CD4-positive, alpha-beta memory T cell (primary cell): ENCODE measurements around the gene GOLGA1. TPM values are rescaled to one million over a fixed set of nuclear protein-coding genes. Genes with fewer than 3 reads are reported as not detected.
"Not testable (repeated sequence)": the region's sequence is repeated elsewhere in the genome, so short reads cannot be mapped to it uniquely, and the experiment has no call there.

ENCODE experiments used
- CTCF ChIA-PET: fragments of 350-600 bp; sonication (Branson Sonifier 250); formaldehyde crosslinking; loops from one replicate; lab custom pipeline; 2021; ENCODE audit warnings: inconsistent platforms; ENCODE audit not compliant: partially characterized antibody; lab: Charles Lee
- POLR2A ChIA-PET: fragments of 350-600 bp; sonication (Branson Sonifier 250); formaldehyde crosslinking; loops from one replicate; lab custom pipeline; 2021; ENCODE audit not compliant: partially characterized antibody; lab: Charles Lee
- DNase-seq, 5 donors: peaks; one replicate each; pipeline versions ENCODE4 v3.0.0 to v3.0.0-alpha.2; 2020 to 2022; ENCODE audit warnings: mixed read lengths in 1 of 5
- H3K27ac ChIP-seq: one replicate; pipeline ENCODE4 v1.7.0; 2013; ENCODE audit warnings: low read depth, low read length
- H3K27me3 ChIP-seq: 2 replicates; pipeline ENCODE4 v1.7.0; 2013; ENCODE audit warnings: mild to moderate bottlenecking, low read length, moderate library complexity; ENCODE audit not compliant: insufficient read depth
- H3K36me3 ChIP-seq: 2 replicates; pipeline ENCODE4 v1.7.0; 2013; ENCODE audit warnings: mild to moderate bottlenecking, low read length, moderate library complexity; ENCODE audit not compliant: insufficient read depth
- H3K4me1 ChIP-seq: 2 replicates; pipeline ENCODE4 v1.7.0; 2013; ENCODE audit warnings: mild to moderate bottlenecking, low read length, moderate library complexity; ENCODE audit not compliant: insufficient read depth
- H3K4me3 ChIP-seq, 2 donors: one replicate each; pipeline ENCODE4 v1.7.0; 2013; ENCODE audit warnings: low read length in 2 of 2, mild to moderate bottlenecking in 1 of 2
- H3K9me3 ChIP-seq, 2 donors: one replicate each; pipeline ENCODE4 v1.7.0; 2013; ENCODE audit warnings: low read length in 2 of 2, control low read depth in 1 of 2; ENCODE audit not compliant: control insufficient read depth in 1 of 2
- H3K27ac Mint-ChIP-seq, 7 donors: one replicate each; pipeline ENCODE4 v1.8.0; 2020 to 2021; ENCODE audit warnings: mixed read lengths in 7 of 7, mild to moderate bottlenecking in 6 of 7, inconsistent platforms in 3 of 7, moderate library complexity in 3 of 7
- H3K27me3 Mint-ChIP-seq, 2 donors: one replicate each; pipeline ENCODE4 v1.8.0; 2020 to 2021; ENCODE audit warnings: mixed read lengths in 2 of 2
- H3K36me3 Mint-ChIP-seq, 2 donors: one replicate each; pipeline ENCODE4 v1.8.0; 2020 to 2021; ENCODE audit warnings: mixed read lengths in 2 of 2, inconsistent platforms in 1 of 2, mild to moderate bottlenecking in 1 of 2
- H3K4me1 Mint-ChIP-seq, 4 donors: one replicate each; pipeline ENCODE4 v1.8.0; 2020 to 2021; ENCODE audit warnings: mixed read lengths in 4 of 4, mild to moderate bottlenecking in 1 of 4
- H3K4me3 Mint-ChIP-seq, 8 donors: one replicate each; pipeline ENCODE4 v1.8.0; 2020 to 2021; ENCODE audit warnings: mixed read lengths in 8 of 8, mild to moderate bottlenecking in 7 of 8, moderate library complexity in 6 of 8, inconsistent platforms in 3 of 8
- H3K9me3 Mint-ChIP-seq, 8 donors: one replicate each; pipeline ENCODE4 v1.8.0; 2020 to 2021; ENCODE audit warnings: mixed read lengths in 8 of 8, mild to moderate bottlenecking in 5 of 8, inconsistent platforms in 3 of 8, moderate library complexity in 1 of 8
- intact Hi-C: fragments of 100-400 bp; cut with micrococcal nuclease; formaldehyde crosslinking; loops from one replicate; pipeline ENCODE4 v1.15.1; 2023
- polyA plus RNA-seq, 2 donors: library from polyadenylated mRNA; unstranded; fragments of 300-500 nt; fragmentation: Illumina TruSeq; gene quantifications; one replicate each; pipeline ENCODE4 v1.2.3, GENCODE V29; 2021
- total RNA-seq, 2 experiments: library from RNA; stranded (reverse); gene quantifications; one replicate each; pipeline ENCODE4 v1.2.3, GENCODE V29; 2021

GOLGA1 gene
- total and polyA plus RNA-seq, 4 experiments from 2014 or later = 3.1 to 38.3 (median 16.7) TPM

- ChIA-PET POLR2A (interaction anchor here (3.3 kb wide), 1 partner anchor 12 kb away, joined by 36 read pairs; the partner anchor contains the start of gene GOLGA1), CTCF (no interaction called here)
- no peak overlapping the region for H3K27ac ChIP-seq
- intact Hi-C loops = no loop called here
- no peak overlapping the region for H3K4me3 ChIP-seq
- Mint-ChIP-seq H3K27me3 (no peaks in the 10 kb centered on the region), H3K9me3 (no peaks in the 10 kb centered on the region), H3K4me1 (peaks cover 7 to 37% (median 11%) of the 10 kb centered on the region in 4 donors), H3K36me3 (peaks cover 49 to 63% of the 10 kb centered on the region in 2 donors), H3K27ac (peak overlapping the region in 1 of 7 donors; percentile 1), H3K4me3 (no peak overlapping the region)
- peaks cover 18% of the 10 kb centered on the region for H3K36me3 ChIP-seq
- H3K4me1 ChIP-seq = peaks cover 17% of the 10 kb centered on the region
- no peak for DNase-seq
- no peaks in the 10 kb centered on the region for H3K27me3 ChIP-seq
- no peaks in the 10 kb centered on the region for H3K9me3 ChIP-seq
Measured at GRCh38 chr9:124928116-124928515, 12.8 kb downstream of the GOLGA1 start.

GRCh38 chr9:124920394-124920793, 20.5 kb downstream of the GOLGA1 start:
- peaks cover 18 to 38% of the 10 kb centered on the region in 2 donors for H3K36me3 Mint-ChIP-seq
- H3K27me3 ChIP-seq, H3K4me3 Mint-ChIP-seq, CTCF ChIA-PET, H3K27me3 Mint-ChIP-seq, H3K4me3 ChIP-seq, DNase-seq, POLR2A ChIA-PET, H3K9me3 Mint-ChIP-seq, H3K4me1 Mint-ChIP-seq, H3K27ac Mint-ChIP-seq, H3K4me1 ChIP-seq, intact Hi-C loops, H3K9me3 ChIP-seq, H3K27ac ChIP-seq: not testable (repeated sequence)
- peaks cover 11% of the 10 kb centered on the region for H3K36me3 ChIP-seq

- peaks cover 0 to 7% (median under 1%) of the 10 kb centered on the region in 4 donors for H3K4me1 Mint-ChIP-seq
Measured at GRCh38 chr9:124914753-124915405, 26.0 kb downstream of the GOLGA1 start.

GRCh38 chr9:124913378-124913777, 27.5 kb downstream of the GOLGA1 start:
- Mint-ChIP-seq H3K4me3 (no peak overlapping the region), H3K27me3 (no peaks in the 10 kb centered on the region), H3K4me1 (peaks cover 0 to 7% (median under 1%) of the 10 kb centered on the region in 4 donors), H3K36me3 (peaks cover 33 to 55% of the 10 kb centered on the region in 2 donors), H3K27ac (peak overlapping the region in 2 of 7 donors; percentile 23 to 65), H3K9me3 (no peaks in the 10 kb centered on the region)
- Histone ChIP-seq H3K9me3 (no peaks in the 10 kb centered on the region), H3K27me3 (no peaks in the 10 kb centered on the region), H3K4me3 (no peak overlapping the region), H3K4me1 (no peaks in the 10 kb centered on the region), H3K27ac (no peak overlapping the region), H3K36me3 (peaks cover 26% of the 10 kb centered on the region)
- intact Hi-C loops = no loop called here
- DNase-seq = no peak
- CTCF ChIA-PET = no interaction called here
- POLR2A ChIA-PET = no interaction called here

More at GRCh38 chr9:124914753-124915405, 26.0 kb downstream of the GOLGA1 start:
- no peak overlapping the region for H3K27ac ChIP-seq
- H3K27me3 ChIP-seq = no peaks in the 10 kb centered on the region
- no peak overlapping the region for H3K4me3 Mint-ChIP-seq
- ChIA-PET POLR2A (no interaction called here), CTCF (no interaction called here)
- H3K36me3 Mint-ChIP-seq = peaks cover 36 to 63% of the 10 kb centered on the region in 2 donors
- no peaks in the 10 kb centered on the region for H3K27me3 Mint-ChIP-seq
- intact Hi-C loops = no loop called here
- DNase-seq = no peak
- H3K4me3 ChIP-seq = no peak overlapping the region
- H3K4me1 ChIP-seq = no peaks in the 10 kb centered on the region
- peaks cover 26% of the 10 kb centered on the region for H3K36me3 ChIP-seq
- H3K27ac Mint-ChIP-seq = peak overlapping the region in 1 of 7 donors; percentile 50
- H3K9me3 ChIP-seq = no peaks in the 10 kb centered on the region
- peaks cover 0 to 1% (median 0%) of the 10 kb centered on the region in 8 donors for H3K9me3 Mint-ChIP-seq

- intact Hi-C loops = no loop called here
- no peaks in the 10 kb centered on the region for H3K9me3 Mint-ChIP-seq
- Histone ChIP-seq H3K9me3 (no peaks in the 10 kb centered on the region), H3K36me3 (peaks cover 26% of the 10 kb centered on the region), H3K4me3 (no peak overlapping the region), H3K27ac (no peak overlapping the region), H3K27me3 (no peaks in the 10 kb centered on the region), H3K4me1 (no peaks in the 10 kb centered on the region)
- no peaks in the 10 kb centered on the region for H3K27me3 Mint-ChIP-seq
- peaks cover 0 to 7% (median 0%) of the 10 kb centered on the region in 4 donors for H3K4me1 Mint-ChIP-seq
- CTCF ChIA-PET = no interaction called here
- no peak overlapping the region for H3K4me3 Mint-ChIP-seq
- POLR2A ChIA-PET = no interaction called here
- peak overlapping the region in 3 of 7 donors; percentile 28 to 64 (median 38) for H3K27ac Mint-ChIP-seq
- DNase-seq = no peak
- peaks cover 40 to 64% of the 10 kb centered on the region in 2 donors for H3K36me3 Mint-ChIP-seq
Measured at GRCh38 chr9:124911766-124912165, 29.1 kb downstream of the GOLGA1 start.

GRCh38 chr9:124908098-124908497, 32.8 kb downstream of the GOLGA1 start:
- Histone ChIP-seq H3K9me3 (no peaks in the 10 kb centered on the region), H3K36me3 (peaks cover 24% of the 10 kb centered on the region), H3K27me3 (no peaks in the 10 kb centered on the region), H3K27ac (no peak overlapping the region), H3K4me3 (no peak overlapping the region), H3K4me1 (no peaks in the 10 kb centered on the region)
- Mint-ChIP-seq H3K27ac (peak overlapping the region in 4 of 7 donors; percentile 2 to 78 (median 17)), H3K4me3 (no peak overlapping the region), H3K27me3 (no peaks in the 10 kb centered on the region), H3K4me1 (peaks cover 0 to 5% (median 0%) of the 10 kb centered on the region in 4 donors), H3K36me3 (peaks cover 40 to 54% of the 10 kb centered on the region in 2 donors), H3K9me3 (no peaks in the 10 kb centered on the region)
- ChIA-PET POLR2A (no interaction called here), CTCF (no interaction called here)
- intact Hi-C loops = no loop called here
- DNase-seq = no peak

GRCh38 chr9:124906966-124907365, 33.9 kb downstream of the GOLGA1 start:
- CTCF ChIA-PET = no interaction called here
- H3K4me3 Mint-ChIP-seq = no peak overlapping the region
- no peak overlapping the region for H3K27ac Mint-ChIP-seq
- Histone ChIP-seq H3K9me3 (no peaks in the 10 kb centered on the region), H3K4me3 (no peak overlapping the region), H3K4me1 (no peaks in the 10 kb centered on the region), H3K27me3 (no peaks in the 10 kb centered on the region), H3K27ac (no peak overlapping the region), H3K36me3 (peaks cover 17% of the 10 kb centered on the region)
- no peaks in the 10 kb centered on the region for H3K9me3 Mint-ChIP-seq
- DNase-seq = no peak
- intact Hi-C loops = no loop called here
- peaks cover 0 to 4% (median 0%) of the 10 kb centered on the region in 4 donors for H3K4me1 Mint-ChIP-seq
- H3K27me3 Mint-ChIP-seq = no peaks in the 10 kb centered on the region
- POLR2A ChIA-PET = no interaction called here
- H3K36me3 Mint-ChIP-seq = peaks cover 40 to 50% of the 10 kb centered on the region in 2 donors
